SK-N-SH (cell line): Measurements from ENCODE around the gene POU4F1. TPM values are rescaled to one million over a fixed set of nuclear protein-coding genes. Genes with fewer than 3 reads are reported as not detected.

Experiments used
- CTCF ChIA-PET: fragments of 300-600, 350-600 bp; formaldehyde crosslinking; extraction: SDS; loops from one replicate; lab custom pipeline; 2021; lab: Yijun Ruan, JAX
- POLR2A ChIA-PET: fragments of 350-600 bp; sonication (Branson Sonifier 250); formaldehyde crosslinking; extraction: SDS; loops from one replicate; lab custom pipeline; 2020; ENCODE audit warnings: antibody characterized with exemption, inconsistent platforms; lab: Yijun Ruan, JAX
- DNase-seq: peaks from one replicate; pipeline ENCODE4 v3.0.0; 2012
- H2AFZ ChIP-seq: fragments of 200-600 bp; sonication (generic); 2 replicates; pipeline ENCODE4 v1.8.1; 2016; ENCODE audit warnings: antibody characterized with exemption, mild to moderate bottlenecking, low read depth
- H3F3A ChIP-seq: fragments of 200-600 bp; sonication (generic); replicated peaks from 2 replicates; pipeline ENCODE3; 2016; ENCODE audit warnings: antibody characterized with exemption, mild to moderate bottlenecking; ENCODE audit not compliant: insufficient read depth
- H3K27ac ChIP-seq, 2 experiments: fragments of 200-500 bp in 1 of 2; fragments of 200-600 bp in 1 of 2; sonication (Bioruptor generic) in 1 of 2; sonication (generic), shearing (Covaris generic) in 1 of 2; 2 replicates each; pipeline versions ENCODE4 v1.5.1 to v1.6.1; 2014 to 2016; ENCODE audit warnings: low read depth in 2 of 2, inconsistent platforms in 1 of 2, low read length in 1 of 2, mild to moderate bottlenecking in 1 of 2, mixed read lengths in 1 of 2
- H3K27me3 ChIP-seq: fragments of 200-600 bp; sonication (generic), shearing (Covaris generic); 2 replicates; pipeline ENCODE4 v1.6.1; 2016; ENCODE audit warnings: mixed run types; ENCODE audit not compliant: insufficient read depth
- H3K36me3 ChIP-seq, 2 experiments: fragments of 200-500 bp in 1 of 2; fragments of 200-600 bp in 1 of 2; sonication (Bioruptor generic) in 1 of 2; sonication (generic) in 1 of 2; replicated peaks in 1 of 2; 2 replicates each; pipeline versions ENCODE3 to v1.5.1; 2014 to 2016; ENCODE audit warnings: low read length in 1 of 2, mild to moderate bottlenecking in 1 of 2; ENCODE audit not compliant: insufficient read depth in 2 of 2, control insufficient read depth in 1 of 2
- H3K4me1 ChIP-seq, 2 experiments: fragments of 200-500 bp in 1 of 2; fragments of 200-600 bp in 1 of 2; sonication (Bioruptor generic) in 1 of 2; sonication (generic), shearing (Covaris generic) in 1 of 2; 2 replicates each; pipeline versions ENCODE4 v1.5.1 to v1.6.1; 2014 to 2016; ENCODE audit warnings: low read depth in 1 of 2, low read length in 1 of 2, mixed run types in 1 of 2; ENCODE audit not compliant: insufficient read depth in 2 of 2, control insufficient read depth in 1 of 2
- H3K4me2 ChIP-seq: fragments of 200-600 bp; sonication (generic), shearing (Covaris generic); 2 replicates; pipeline ENCODE4 v1.6.1; 2017; ENCODE audit warnings: mixed run types
- H3K4me3 ChIP-seq, 2 experiments: fragments of 200-500 bp in 1 of 2; fragments of 200-600 bp in 1 of 2; sonication (Bioruptor generic) in 1 of 2; sonication (generic), shearing (Covaris generic) in 1 of 2; 2 replicates each; pipeline versions ENCODE4 v1.5.1 to v1.8.1; 2014 to 2016; ENCODE audit warnings: low read depth in 2 of 2, inconsistent platforms in 1 of 2, low read length in 1 of 2, mild to moderate bottlenecking in 1 of 2, mixed read lengths in 1 of 2, moderate library complexity in 1 of 2
- H3K79me2 ChIP-seq: fragments of 200-600 bp; sonication (generic); 2 replicates; pipeline ENCODE4 v1.8.1; 2017; ENCODE audit warnings: mild to moderate bottlenecking; ENCODE audit not compliant: insufficient read depth
- H3K9ac ChIP-seq: fragments of 200-600 bp; sonication (generic); 2 replicates; pipeline ENCODE4 v1.6.1; 2017; ENCODE audit warnings: mixed run types
- H3K9me2 ChIP-seq: fragments of 200-600 bp; sonication (generic); 2 replicates; pipeline ENCODE4 v1.6.1; 2017; ENCODE audit warnings: mixed run types
- H3K9me3 ChIP-seq: fragments of 200-600 bp; sonication (generic); 2 replicates; pipeline ENCODE4 v1.6.1; 2017; ENCODE audit warnings: mixed run types, mild to moderate bottlenecking, moderate library complexity
- H4K20me1 ChIP-seq: fragments of 200-600 bp; sonication (generic); 2 replicates; pipeline ENCODE4 v1.6.1; 2017; ENCODE audit warnings: mild to moderate bottlenecking, mixed run types; ENCODE audit not compliant: insufficient read depth
- CHD2 ChIP-seq: fragments of 150-350 bp; IDR thresholded peaks from 2 replicates; pipeline ENCODE4 v1.6.1; 2018; ENCODE audit warnings: low read length; ENCODE audit not compliant: partially characterized antibody
- ELF1 ChIP-seq: IDR thresholded peaks from 2 replicates; pipeline ENCODE4 v1.4.0; 2012
- EP300 ChIP-seq, 2 experiments: IDR thresholded peaks; 2 replicates each; pipeline versions ENCODE4 v1.4.0 to v1.6.1; 2012; ENCODE audit warnings: borderline replicate concordance in 1 of 2, low read depth in 1 of 2, low read length in 1 of 2
- EZH2phosphoT487 ChIP-seq: fragments of 200-600 bp; sonication (generic); IDR thresholded peaks from 2 replicates; pipeline ENCODE4 v1.6.1; 2017; ENCODE audit warnings: low read depth, mixed run types, mild to moderate bottlenecking, antibody characterized with exemption, moderate library complexity, borderline replicate concordance
- FOXM1 ChIP-seq: IDR thresholded peaks from 2 replicates; pipeline ENCODE4 v1.4.0; 2012; ENCODE audit warnings: low read depth, mild to moderate bottlenecking
- JUND ChIP-seq: IDR thresholded peaks from 2 replicates; pipeline ENCODE4 v1.4.0; 2012
- MEF2A ChIP-seq: IDR thresholded peaks from 2 replicates; pipeline ENCODE4 v1.4.0; 2012; ENCODE audit warnings: low read depth, borderline replicate concordance
- MXI1 ChIP-seq: IDR thresholded peaks from 2 replicates; pipeline ENCODE4 v1.6.1; 2012; ENCODE audit warnings: mild to moderate bottlenecking, low read depth, low read length, improper control_type of control experiment
- NFIC ChIP-seq: IDR thresholded peaks from 2 replicates; pipeline ENCODE4 v1.4.0; 2012; ENCODE audit warnings: borderline replicate concordance
- NRF1 ChIP-seq: IDR thresholded peaks from 2 replicates; pipeline ENCODE4 v1.6.1; 2012; ENCODE audit warnings: low read depth, mild to moderate bottlenecking, low read length
- RAD21 ChIP-seq: IDR thresholded peaks from 2 replicates; pipeline ENCODE4 v1.6.1; 2012; ENCODE audit warnings: mild to moderate bottlenecking, low read length
- TAF1 ChIP-seq: IDR thresholded peaks from 2 replicates; pipeline ENCODE4 v1.6.1; 2012; ENCODE audit warnings: low read depth, mild to moderate bottlenecking, low read length, moderate library complexity, borderline replicate concordance
- TCF12 ChIP-seq: IDR thresholded peaks from 2 replicates; pipeline ENCODE4 v1.4.0; 2012
- WGBS: methylation state at CpG from one replicate; pipeline ENCODE4 v1.1.6; 2017; ENCODE audit warnings: low lambda C conversion rate; 5-methylcytosine and 5-hydroxymethylcytosine counted together
- polyA plus RNA-seq, 3 experiments: library from polyadenylated mRNA; depleted of rRNA; stranded (reverse); fragments of >200 nt; gene quantifications; 2 replicates each; pipeline ENCODE4 v1.2.3, GENCODE V29; 2012
- TF ChIP-seq, protein P1 (sequence below): fragments of 200-600 bp; sonication (generic); IDR thresholded peaks from 2 replicates; pipeline ENCODE4 v1.6.1; 2017; ENCODE audit warnings: antibody characterized with exemption, mild to moderate bottlenecking, moderate library complexity
- TF ChIP-seq, protein P2 (sequence below): IDR thresholded peaks from 2 replicates; pipeline ENCODE4 v1.4.0; 2012; ENCODE audit warnings: low read depth
- TF ChIP-seq, protein P3 (sequence below): IDR thresholded peaks from 2 replicates; pipeline ENCODE4 v1.4.0; 2012; ENCODE audit warnings: low read depth, borderline replicate concordance
- TF ChIP-seq, protein P4 (sequence below): IDR thresholded peaks from 2 replicates; pipeline ENCODE4; 2012
- TF ChIP-seq, protein P5 (sequence below): fragments of 150-350 bp; IDR thresholded peaks from 2 replicates; pipeline ENCODE4 v1.6.1; 2016; ENCODE audit warnings: mild to moderate bottlenecking, low read depth, low read length

POU4F1 gene
- polyA plus RNA-seq, 1 of the 3 experiments (the other 2 are of a cell fraction), result not detected

DNA sequence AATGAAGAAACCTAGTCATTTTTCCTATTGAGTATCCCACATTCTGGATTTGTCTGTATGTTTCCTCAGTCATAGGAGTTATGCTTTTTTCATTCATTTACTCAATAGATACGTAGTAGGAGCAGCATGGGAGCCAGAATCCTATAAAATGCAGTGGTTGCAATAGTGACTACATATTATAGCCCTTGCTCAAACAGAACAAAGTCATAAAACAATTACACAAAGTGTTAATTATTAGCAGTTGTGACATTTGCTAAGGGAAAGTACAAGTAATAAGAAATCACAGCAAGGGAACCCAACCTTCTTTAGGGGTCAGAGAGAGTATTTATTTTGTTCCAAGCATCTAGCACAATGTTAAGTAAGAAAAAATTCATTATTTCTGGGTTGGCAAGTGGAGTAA, 27.7 kb upstream of the POU4F1 start:
- Histone ChIP-seq H3K36me3 (peaks cover 18 to 51% of the 10 kb centered on the region in 2 experiments), H3K27ac (no peak overlapping the region), H3K27me3 (no peaks in the 10 kb centered on the region), H4K20me1 (no peaks in the 10 kb centered on the region), H2AFZ (no peak overlapping the region), H3K79me2 (no peaks in the 10 kb centered on the region), H3K4me1 (no peaks in the 10 kb centered on the region), H3F3A (no peaks in the 10 kb centered on the region), H3K4me3 (no peak overlapping the region), H3K9me3 (no peaks in the 10 kb centered on the region), H3K9me2 (no peaks in the 10 kb centered on the region), H3K9ac (no peak overlapping the region), H3K4me2 (no peak overlapping the region)
- WGBS, result 88% methylated on average over 1 of the region's 1 CpG
- POLR2A ChIA-PET, result no interaction called here
- no peak for DNase-seq
- CTCF ChIA-PET, result no interaction called here
- no peak for TF ChIP-seq TAF1
- TF ChIP-seq JUND, result no peak
- TF ChIP-seq MEF2A, result no peak
- TF ChIP-seq RAD21, result no peak
- TF ChIP-seq, protein P1, sequence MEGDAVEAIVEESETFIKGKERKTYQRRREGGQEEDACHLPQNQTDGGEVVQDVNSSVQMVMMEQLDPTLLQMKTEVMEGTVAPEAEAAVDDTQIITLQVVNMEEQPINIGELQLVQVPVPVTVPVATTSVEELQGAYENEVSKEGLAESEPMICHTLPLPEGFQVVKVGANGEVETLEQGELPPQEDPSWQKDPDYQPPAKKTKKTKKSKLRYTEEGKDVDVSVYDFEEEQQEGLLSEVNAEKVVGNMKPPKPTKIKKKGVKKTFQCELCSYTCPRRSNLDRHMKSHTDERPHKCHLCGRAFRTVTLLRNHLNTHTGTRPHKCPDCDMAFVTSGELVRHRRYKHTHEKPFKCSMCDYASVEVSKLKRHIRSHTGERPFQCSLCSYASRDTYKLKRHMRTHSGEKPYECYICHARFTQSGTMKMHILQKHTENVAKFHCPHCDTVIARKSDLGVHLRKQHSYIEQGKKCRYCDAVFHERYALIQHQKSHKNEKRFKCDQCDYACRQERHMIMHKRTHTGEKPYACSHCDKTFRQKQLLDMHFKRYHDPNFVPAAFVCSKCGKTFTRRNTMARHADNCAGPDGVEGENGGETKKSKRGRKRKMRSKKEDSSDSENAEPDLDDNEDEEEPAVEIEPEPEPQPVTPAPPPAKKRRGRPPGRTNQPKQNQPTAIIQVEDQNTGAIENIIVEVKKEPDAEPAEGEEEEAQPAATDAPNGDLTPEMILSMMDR, result no peak
- no peak for TF ChIP-seq NFIC
- no peak for TF ChIP-seq TCF12
- TF ChIP-seq EZH2phosphoT487, result no peak
- TF ChIP-seq MXI1, result no peak
- TF ChIP-seq, protein P2, sequence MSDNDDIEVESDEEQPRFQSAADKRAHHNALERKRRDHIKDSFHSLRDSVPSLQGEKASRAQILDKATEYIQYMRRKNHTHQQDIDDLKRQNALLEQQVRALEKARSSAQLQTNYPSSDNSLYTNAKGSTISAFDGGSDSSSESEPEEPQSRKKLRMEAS, result no peak
- no peak for TF ChIP-seq ELF1
- TF ChIP-seq, protein P3, sequence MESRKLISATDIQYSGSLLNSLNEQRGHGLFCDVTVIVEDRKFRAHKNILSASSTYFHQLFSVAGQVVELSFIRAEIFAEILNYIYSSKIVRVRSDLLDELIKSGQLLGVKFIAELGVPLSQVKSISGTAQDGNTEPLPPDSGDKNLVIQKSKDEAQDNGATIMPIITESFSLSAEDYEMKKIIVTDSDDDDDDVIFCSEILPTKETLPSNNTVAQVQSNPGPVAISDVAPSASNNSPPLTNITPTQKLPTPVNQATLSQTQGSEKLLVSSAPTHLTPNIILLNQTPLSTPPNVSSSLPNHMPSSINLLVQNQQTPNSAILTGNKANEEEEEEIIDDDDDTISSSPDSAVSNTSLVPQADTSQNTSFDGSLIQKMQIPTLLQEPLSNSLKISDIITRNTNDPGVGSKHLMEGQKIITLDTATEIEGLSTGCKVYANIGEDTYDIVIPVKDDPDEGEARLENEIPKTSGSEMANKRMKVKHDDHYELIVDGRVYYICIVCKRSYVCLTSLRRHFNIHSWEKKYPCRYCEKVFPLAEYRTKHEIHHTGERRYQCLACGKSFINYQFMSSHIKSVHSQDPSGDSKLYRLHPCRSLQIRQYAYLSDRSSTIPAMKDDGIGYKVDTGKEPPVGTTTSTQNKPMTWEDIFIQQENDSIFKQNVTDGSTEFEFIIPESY, result no peak

DNA sequence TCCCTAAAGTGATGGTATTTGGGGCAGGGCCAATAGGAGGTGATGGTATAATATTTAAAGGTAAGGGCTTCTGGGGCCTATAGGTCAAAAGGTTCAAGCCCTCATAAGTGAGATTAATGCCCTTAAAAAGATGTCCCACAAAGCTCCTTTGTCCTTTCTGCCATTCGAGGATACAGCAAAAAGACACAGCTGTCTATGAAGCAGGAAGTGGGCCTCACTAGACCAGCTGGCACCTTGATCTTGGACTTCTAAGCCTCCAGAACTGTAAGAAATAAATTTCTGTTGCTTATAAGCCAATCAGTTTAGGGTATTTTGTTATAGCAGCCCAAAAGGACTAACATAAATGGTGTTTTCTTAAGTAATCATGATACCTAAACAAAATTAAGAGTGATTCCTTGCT, 27.2 kb upstream of the POU4F1 start:
- Histone ChIP-seq H3K4me1 (no peaks in the 10 kb centered on the region), H3K9me3 (no peaks in the 10 kb centered on the region), H3K4me2 (no peak overlapping the region), H3K27ac (no peak overlapping the region), H3K9me2 (no peaks in the 10 kb centered on the region), H3K79me2 (no peaks in the 10 kb centered on the region), H2AFZ (no peak overlapping the region), H3K27me3 (no peaks in the 10 kb centered on the region), H3F3A (no peaks in the 10 kb centered on the region), H4K20me1 (0 out of 2 replicates have a peak, but pooled peaks cover 4% of the 10 kb centered on the region), H3K9ac (no peak overlapping the region), H3K36me3 (peaks cover 18 to 51% of the 10 kb centered on the region in 2 experiments), H3K4me3 (no peak overlapping the region)
- 100% methylated on average over 1 of the region's 1 CpG for WGBS
- no peak for DNase-seq
- ChIA-PET CTCF (no interaction called here), POLR2A (no interaction called here)
- TF ChIP-seq, protein P4, sequence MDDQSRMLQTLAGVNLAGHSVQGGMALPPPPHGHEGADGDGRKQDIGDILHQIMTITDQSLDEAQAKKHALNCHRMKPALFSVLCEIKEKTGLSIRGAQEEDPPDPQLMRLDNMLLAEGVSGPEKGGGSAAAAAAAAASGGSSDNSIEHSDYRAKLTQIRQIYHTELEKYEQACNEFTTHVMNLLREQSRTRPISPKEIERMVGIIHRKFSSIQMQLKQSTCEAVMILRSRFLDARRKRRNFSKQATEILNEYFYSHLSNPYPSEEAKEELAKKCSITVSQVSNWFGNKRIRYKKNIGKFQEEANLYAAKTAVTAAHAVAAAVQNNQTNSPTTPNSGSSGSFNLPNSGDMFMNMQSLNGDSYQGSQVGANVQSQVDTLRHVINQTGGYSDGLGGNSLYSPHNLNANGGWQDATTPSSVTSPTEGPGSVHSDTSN, result no peak
- TF ChIP-seq, protein P5, sequence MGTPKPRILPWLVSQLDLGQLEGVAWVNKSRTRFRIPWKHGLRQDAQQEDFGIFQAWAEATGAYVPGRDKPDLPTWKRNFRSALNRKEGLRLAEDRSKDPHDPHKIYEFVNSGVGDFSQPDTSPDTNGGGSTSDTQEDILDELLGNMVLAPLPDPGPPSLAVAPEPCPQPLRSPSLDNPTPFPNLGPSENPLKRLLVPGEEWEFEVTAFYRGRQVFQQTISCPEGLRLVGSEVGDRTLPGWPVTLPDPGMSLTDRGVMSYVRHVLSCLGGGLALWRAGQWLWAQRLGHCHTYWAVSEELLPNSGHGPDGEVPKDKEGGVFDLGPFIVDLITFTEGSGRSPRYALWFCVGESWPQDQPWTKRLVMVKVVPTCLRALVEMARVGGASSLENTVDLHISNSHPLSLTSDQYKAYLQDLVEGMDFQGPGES, result no peak
- TF ChIP-seq, protein P3, result no peak
- TF ChIP-seq CHD2, result no peak
- no peak for TF ChIP-seq FOXM1
- no peak for TF ChIP-seq JUND
- no peak for TF ChIP-seq RAD21
- TF ChIP-seq, protein P2, result no peak
- no peak for TF ChIP-seq NFIC
- no peak for TF ChIP-seq NRF1
- TF ChIP-seq EP300 (IDR thresholded peaks at IDR 0.05; ENCODE audit: borderline replicate concordance in 1 of 2, low read depth in 1 of 2, low read length in 1 of 2), result no peak
